IMR-90 (cell line): ENCODE results near the gene ARAP2. TPM values are rescaled to one million over a fixed set of nuclear protein-coding genes. Genes with fewer than 3 reads are reported as not detected.

Experiments used
- ATAC-seq: fragments of 200-7000 bp; cut with Tn5 transposase; 2 replicates; pipeline ENCODE4 v1.9.1; 2020; ENCODE audit warnings: low read depth, mild to moderate bottlenecking, moderate library complexity
- BruUV-seq: library from RNA; stranded (reverse); fragments of 400-500 nt; replicated peaks from 2 replicates; lab custom pipeline; 2021; lab: Mats Ljungman, UMichigan
- CTCF ChIA-PET: fragments of 300-600 bp; formaldehyde crosslinking; extraction: SDS; loops from one replicate; lab custom pipeline; 2021; ENCODE audit warnings: antibody characterized with exemption; lab: Yijun Ruan, JAX
- POLR2A ChIA-PET: fragments of 300-600 bp; sonication (Branson Sonifier 250); formaldehyde crosslinking; loops from one replicate; lab custom pipeline; 2022; ENCODE audit warnings: antibody characterized with exemption; ENCODE audit not compliant: unreplicated experiment; lab: Charles Lee
- DNase-seq: peaks from one replicate; pipeline ENCODE4 v3.0.0; 2013
- H2AFZ ChIP-seq: replicated peaks from 2 replicates; pipeline ENCODE3; 2013; ENCODE audit warnings: low read length, mild to moderate bottlenecking; ENCODE audit not compliant: poor library complexity
- H2AK5ac ChIP-seq: 2 replicates; pipeline ENCODE4 v1.6.1; 2013; ENCODE audit warnings: low read depth, low read length, inconsistent platforms
- H2AK9ac ChIP-seq: replicated peaks from 2 replicates; pipeline ENCODE3; 2013; ENCODE audit warnings: mild to moderate bottlenecking, low read depth, low read length, moderate library complexity; ENCODE audit not compliant: poor library complexity
- H2BK120ac ChIP-seq: 2 replicates; pipeline ENCODE4 v1.6.1; 2013; ENCODE audit warnings: low read depth, low read length, inconsistent platforms
- H2BK15ac ChIP-seq: 3 replicates; pipeline ENCODE4 v1.6.1; 2013; ENCODE audit warnings: low read depth, low read length, inconsistent platforms
- H2BK20ac ChIP-seq: 2 replicates; pipeline ENCODE4 v1.6.1; 2013; ENCODE audit warnings: low read depth, mild to moderate bottlenecking, inconsistent platforms, low read length, moderate library complexity
- H2BK5ac ChIP-seq: 2 replicates; pipeline ENCODE4 v1.6.1; 2013; ENCODE audit warnings: mild to moderate bottlenecking, low read depth, low read length, inconsistent platforms; ENCODE audit not compliant: poor library complexity, severe bottlenecking
- H3K14ac ChIP-seq: replicated peaks from 2 replicates; pipeline ENCODE4 v1.6.1; 2013; ENCODE audit warnings: low read depth, low read length, inconsistent platforms
- H3K18ac ChIP-seq: 2 replicates; pipeline ENCODE4 v1.6.1; 2013; ENCODE audit warnings: low read depth, low read length, control low read depth
- H3K23ac ChIP-seq: 2 replicates; pipeline ENCODE4 v1.6.1; 2013; ENCODE audit warnings: low read depth, low read length, inconsistent platforms
- H3K27ac ChIP-seq: 2 replicates; pipeline ENCODE4 v1.5.1; 2013; ENCODE audit warnings: mild to moderate bottlenecking, control low read depth, low read length; ENCODE audit not compliant: insufficient read depth
- H3K27me3 ChIP-seq: 2 replicates; pipeline ENCODE4 v1.6.1; 2013; ENCODE audit warnings: low read length; ENCODE audit not compliant: control insufficient read depth, insufficient read depth
- H3K36me3 ChIP-seq: 2 replicates; pipeline ENCODE4 v1.6.1; 2013; ENCODE audit warnings: low read length, mixed read lengths; ENCODE audit not compliant: control insufficient read depth, insufficient read depth
- H3K4ac ChIP-seq: 2 replicates; pipeline ENCODE4 v1.6.1; 2013; ENCODE audit warnings: low read depth, low read length, inconsistent platforms
- H3K4me1 ChIP-seq: 2 replicates; pipeline ENCODE4 v1.6.1; 2013; ENCODE audit warnings: low read length, mixed read lengths; ENCODE audit not compliant: control insufficient read depth, insufficient read depth
- H3K4me2 ChIP-seq: 2 replicates; pipeline ENCODE4 v1.6.1; 2013; ENCODE audit warnings: low read depth, mild to moderate bottlenecking, control low read depth, low read length, moderate library complexity
- H3K4me3 ChIP-seq: 2 replicates; pipeline ENCODE4 v1.5.1; 2013; ENCODE audit warnings: low read depth, mild to moderate bottlenecking, control low read depth, low read length, moderate library complexity; ENCODE audit not compliant: insufficient read depth
- H3K56ac ChIP-seq: 2 replicates; pipeline ENCODE4 v1.6.1; 2013; ENCODE audit warnings: low read length, inconsistent platforms; ENCODE audit not compliant: insufficient read depth; ENCODE audit errors: extremely low read depth
- H3K79me1 ChIP-seq, 2 experiments: 2 replicates each; pipeline ENCODE4 v1.6.1; 2013; ENCODE audit warnings: low read length in 2 of 2, inconsistent platforms in 1 of 2, low read depth in 1 of 2
- H3K9ac ChIP-seq: 2 replicates; pipeline ENCODE4 v1.6.1; 2013; ENCODE audit warnings: low read depth, low read length, control low read depth
- H3K9me1 ChIP-seq: 2 replicates; pipeline ENCODE4 v1.6.1; 2013; ENCODE audit warnings: low read length, inconsistent platforms; ENCODE audit not compliant: insufficient read depth
- H3K9me3 ChIP-seq: 2 replicates; pipeline ENCODE4 v1.6.1; 2013; ENCODE audit warnings: low read length; ENCODE audit not compliant: control insufficient read depth, insufficient read depth
- H4K20me1 ChIP-seq: 2 replicates; pipeline ENCODE4 v1.6.1; 2013; ENCODE audit warnings: low read length, inconsistent platforms; ENCODE audit not compliant: insufficient read depth
- H4K5ac ChIP-seq: 2 replicates; pipeline ENCODE4 v1.6.1; 2013; ENCODE audit warnings: mild to moderate bottlenecking, low read depth, low read length, control low read depth
- H4K8ac ChIP-seq, 2 experiments: 2 replicates each; pipeline ENCODE4 v1.6.1; 2013; ENCODE audit warnings: low read depth in 2 of 2, low read length in 2 of 2, control low read depth in 1 of 2, inconsistent platforms in 1 of 2
- H4K91ac ChIP-seq: 2 replicates; pipeline ENCODE4 v1.6.1; 2013; ENCODE audit warnings: low read depth, low read length, inconsistent platforms; ENCODE audit not compliant: insufficient read depth
- BHLHE40 ChIP-seq: fragments of 150-350 bp; IDR thresholded peaks from 2 replicates; pipeline ENCODE4 v1.6.1; 2016; ENCODE audit warnings: mild to moderate bottlenecking, low read depth, low read length
- CEBPB ChIP-seq: IDR thresholded peaks from 2 replicates; pipeline ENCODE4 v1.6.1; 2012; ENCODE audit warnings: low read depth, low read length, improper control_type of control experiment
- CHD1 ChIP-seq: IDR thresholded peaks from 2 replicates; pipeline ENCODE4 v1.6.1; 2012; ENCODE audit warnings: low read depth, low read length, improper control_type of control experiment
- FOS ChIP-seq: fragments of 150-350 bp; IDR thresholded peaks from 2 replicates; pipeline ENCODE4 v1.6.1; 2016; ENCODE audit warnings: low read depth, low read length
- MAFK ChIP-seq: IDR thresholded peaks from 2 replicates; pipeline ENCODE4 v1.6.1; 2012; ENCODE audit warnings: low read depth, low read length, improper control_type of control experiment
- MAZ ChIP-seq: IDR thresholded peaks from 2 replicates; pipeline ENCODE4 v1.6.1; 2012; ENCODE audit warnings: low read depth, mild to moderate bottlenecking, low read length, improper control_type of control experiment, moderate library complexity, borderline replicate concordance
- MXI1 ChIP-seq: IDR thresholded peaks from 2 replicates; pipeline ENCODE4 v1.6.1; 2012; ENCODE audit warnings: low read depth, mild to moderate bottlenecking, low read length, moderate library complexity, borderline replicate concordance
- NFE2L2 ChIP-seq: fragments of 150-350 bp; IDR thresholded peaks from 2 replicates; pipeline ENCODE4 v1.6.1; 2016; ENCODE audit warnings: low read depth, mild to moderate bottlenecking, low read length
- POLR2A ChIP-seq: IDR thresholded peaks from 2 replicates; pipeline ENCODE4 v1.6.1; 2012; ENCODE audit warnings: mild to moderate bottlenecking, low read depth, low read length
- RAD21 ChIP-seq: IDR thresholded peaks from 2 replicates; pipeline ENCODE4 v1.6.1; 2012; ENCODE audit warnings: low read length, improper control_type of control experiment
- RCOR1 ChIP-seq: IDR thresholded peaks from 2 replicates; pipeline ENCODE4 v1.6.1; 2012; ENCODE audit warnings: mild to moderate bottlenecking, low read length, improper control_type of control experiment; ENCODE audit not compliant: insufficient replicate concordance
- RFX5 ChIP-seq: IDR thresholded peaks from 2 replicates; pipeline ENCODE4 v1.8.0; 2012; ENCODE audit warnings: low read depth, mild to moderate bottlenecking, low read length, moderate library complexity
- SMC3 ChIP-seq: fragments of 150-350 bp; IDR thresholded peaks from 2 replicates; pipeline ENCODE4 v1.6.1; 2016; ENCODE audit warnings: low read depth, mild to moderate bottlenecking, antibody characterized with exemption, low read length, moderate library complexity
- WGBS, 2 experiments: methylation state at CpG; one replicate each; pipeline versions ENCODE4 v1.1.5 to v1.1.7; 2013; ENCODE audit warnings: missing lambda C conversion rate in 2 of 2; ENCODE audit not compliant: insufficient read length in 1 of 2; ENCODE audit errors: extremely low coverage in 2 of 2; 5-methylcytosine and 5-hydroxymethylcytosine counted together
- dilution Hi-C: fragments of 300-500 bp; cut with HindIII; formaldehyde crosslinking; loops from one replicate; pipeline ENCODE4 v1.14.3; 2018; ENCODE audit warnings: low sequenced_read_pairs; ENCODE audit not compliant: unreplicated experiment
- in situ Hi-C: fragments of 300-500 bp; cut with MboI; formaldehyde crosslinking; loops from 3 replicates; pipeline ENCODE4 v1.14.3; 2019; ENCODE audit warnings: low sequenced_read_pairs, inconsistent platforms, mixed read lengths
- intact Hi-C: fragments of 100-400 bp; cut with micrococcal nuclease; formaldehyde crosslinking; loops from 2 replicates; pipeline ENCODE4 v1.10.0; 2022
- polyA plus RNA-seq, 3 experiments: library from polyadenylated mRNA; depleted of rRNA; stranded (reverse); fragments of >200 nt; gene quantifications; 2 replicates each; pipeline ENCODE4 v1.2.3, GENCODE V29; 2012; ENCODE audit warnings: low replicate concordance in 1 of 3
- total RNA-seq: library from RNA; depleted of rRNA; stranded (reverse); fragments of >200 nt; gene quantifications from 2 replicates; pipeline ENCODE4 v1.2.3, GENCODE V29; 2012
- TF ChIP-seq, protein P1 (sequence below): fragments of 150-350 bp; IDR thresholded peaks from 2 replicates; pipeline ENCODE4 v1.6.1; 2017; ENCODE audit warnings: mild to moderate bottlenecking, antibody characterized with exemption, low read length, low read depth
- TF ChIP-seq, protein P2 (sequence below): fragments of 150-350 bp; IDR thresholded peaks from 2 replicates; pipeline ENCODE4 v1.6.1; 2016; ENCODE audit warnings: low read depth, mild to moderate bottlenecking, low read length, moderate library complexity, borderline replicate concordance
- TF ChIP-seq, protein P3 (sequence below): conservative IDR thresholded peaks from 2 replicates; pipeline ENCODE4 v1.5.1; 2012; ENCODE audit warnings: mild to moderate bottlenecking, low read depth, low read length, improper control_type of control experiment

Gene ARAP2
- total and polyA plus RNA-seq, 2 of the 4 experiments (the other 2 are of a cell fraction), result 0.32 to 1.8 TPM

DNA sequence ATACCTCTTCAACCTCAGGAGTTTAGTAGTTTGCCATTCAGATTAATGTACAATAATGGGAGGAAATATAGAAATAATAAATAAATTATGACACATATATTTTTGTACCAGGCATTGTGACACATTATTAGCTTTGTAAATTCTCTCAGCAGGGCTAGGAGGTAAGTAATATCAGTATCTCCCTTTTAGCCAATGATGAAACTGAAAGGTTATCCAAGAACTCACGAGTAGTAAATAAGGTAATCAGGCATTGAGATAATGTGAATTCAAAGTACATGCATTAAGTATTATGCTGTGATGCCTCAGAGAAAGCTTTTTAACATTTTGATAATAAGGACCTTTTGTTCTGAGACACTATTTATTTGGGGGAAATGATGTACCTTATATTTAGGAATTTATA lies 5.3 kb upstream of the ARAP2 start:
- H2AK5ac ChIP-seq, result no peak overlapping the region
- TF ChIP-seq CEBPB (no peak), RFX5 (no peak), CHD1 (no peak), RAD21 (no peak), SMC3 (no peak), MAFK (no peak), FOS (no peak), BHLHE40 (no peak), MAZ (no peak), MXI1 (no peak), RCOR1 (no peak), NFE2L2 (no peak), POLR2A (no peak)
- TF ChIP-seq, protein P1, sequence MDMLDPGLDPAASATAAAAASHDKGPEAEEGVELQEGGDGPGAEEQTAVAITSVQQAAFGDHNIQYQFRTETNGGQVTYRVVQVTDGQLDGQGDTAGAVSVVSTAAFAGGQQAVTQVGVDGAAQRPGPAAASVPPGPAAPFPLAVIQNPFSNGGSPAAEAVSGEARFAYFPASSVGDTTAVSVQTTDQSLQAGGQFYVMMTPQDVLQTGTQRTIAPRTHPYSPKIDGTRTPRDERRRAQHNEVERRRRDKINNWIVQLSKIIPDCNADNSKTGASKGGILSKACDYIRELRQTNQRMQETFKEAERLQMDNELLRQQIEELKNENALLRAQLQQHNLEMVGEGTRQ, result no peak
- TF ChIP-seq, protein P2, sequence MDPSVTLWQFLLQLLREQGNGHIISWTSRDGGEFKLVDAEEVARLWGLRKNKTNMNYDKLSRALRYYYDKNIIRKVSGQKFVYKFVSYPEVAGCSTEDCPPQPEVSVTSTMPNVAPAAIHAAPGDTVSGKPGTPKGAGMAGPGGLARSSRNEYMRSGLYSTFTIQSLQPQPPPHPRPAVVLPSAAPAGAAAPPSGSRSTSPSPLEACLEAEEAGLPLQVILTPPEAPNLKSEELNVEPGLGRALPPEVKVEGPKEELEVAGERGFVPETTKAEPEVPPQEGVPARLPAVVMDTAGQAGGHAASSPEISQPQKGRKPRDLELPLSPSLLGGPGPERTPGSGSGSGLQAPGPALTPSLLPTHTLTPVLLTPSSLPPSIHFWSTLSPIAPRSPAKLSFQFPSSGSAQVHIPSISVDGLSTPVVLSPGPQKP, result no peak
- TF ChIP-seq, protein P3, sequence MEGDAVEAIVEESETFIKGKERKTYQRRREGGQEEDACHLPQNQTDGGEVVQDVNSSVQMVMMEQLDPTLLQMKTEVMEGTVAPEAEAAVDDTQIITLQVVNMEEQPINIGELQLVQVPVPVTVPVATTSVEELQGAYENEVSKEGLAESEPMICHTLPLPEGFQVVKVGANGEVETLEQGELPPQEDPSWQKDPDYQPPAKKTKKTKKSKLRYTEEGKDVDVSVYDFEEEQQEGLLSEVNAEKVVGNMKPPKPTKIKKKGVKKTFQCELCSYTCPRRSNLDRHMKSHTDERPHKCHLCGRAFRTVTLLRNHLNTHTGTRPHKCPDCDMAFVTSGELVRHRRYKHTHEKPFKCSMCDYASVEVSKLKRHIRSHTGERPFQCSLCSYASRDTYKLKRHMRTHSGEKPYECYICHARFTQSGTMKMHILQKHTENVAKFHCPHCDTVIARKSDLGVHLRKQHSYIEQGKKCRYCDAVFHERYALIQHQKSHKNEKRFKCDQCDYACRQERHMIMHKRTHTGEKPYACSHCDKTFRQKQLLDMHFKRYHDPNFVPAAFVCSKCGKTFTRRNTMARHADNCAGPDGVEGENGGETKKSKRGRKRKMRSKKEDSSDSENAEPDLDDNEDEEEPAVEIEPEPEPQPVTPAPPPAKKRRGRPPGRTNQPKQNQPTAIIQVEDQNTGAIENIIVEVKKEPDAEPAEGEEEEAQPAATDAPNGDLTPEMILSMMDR, result no peak
- H3K23ac ChIP-seq, result no peak overlapping the region
- no peak overlapping the region for H3K4me2 ChIP-seq
- POLR2A ChIA-PET, result no interaction called here
- H2BK15ac ChIP-seq, result no peak overlapping the region
- H3K4me1 ChIP-seq, result no peaks in the 10 kb centered on the region
- no CpG with 5 or more reads among the region's 1 CpG for WGBS, 2 experiments
- no peak overlapping the region for H2AFZ ChIP-seq
- intact Hi-C loops, result no loop called here
- H4K20me1 ChIP-seq, result no peaks in the 10 kb centered on the region
- no peak overlapping the region for H3K14ac ChIP-seq
- no peak overlapping the region for H2AK9ac ChIP-seq
- no peak overlapping the region for H3K4me3 ChIP-seq
- H3K18ac ChIP-seq, result no peak overlapping the region
- H2BK120ac ChIP-seq, result no peak overlapping the region
- H3K9me1 ChIP-seq, result no peaks in the 10 kb centered on the region
- dilution Hi-C loops, result no loop called here
- H3K36me3 ChIP-seq, result no peaks in the 10 kb centered on the region
- no peaks in the 10 kb centered on the region for H3K9me3 ChIP-seq
- no peak for DNase-seq
- no peak overlapping the region for H4K5ac ChIP-seq
- no peak overlapping the region for H4K91ac ChIP-seq
- BruUV-seq, result no TSS peak
- H2BK5ac ChIP-seq, result no peak overlapping the region
- no peak overlapping the region for H3K56ac ChIP-seq
- H4K8ac ChIP-seq, result no peak overlapping the region
- no peak overlapping the region for H2BK20ac ChIP-seq
- H3K27ac ChIP-seq, result no peak overlapping the region
- H3K27me3 ChIP-seq, result 0 out of 2 replicates have a peak, but pooled peaks cover under 1% of the 10 kb centered on the region
- H3K9ac ChIP-seq, result no peak overlapping the region
- ATAC-seq, result no peak
- H3K79me1 ChIP-seq, result no peaks in the 10 kb centered on the region
- in situ Hi-C loops, result no loop called here
- H3K4ac ChIP-seq, result no peak overlapping the region
- CTCF ChIA-PET, result no interaction called here
